Stimulated activated effector memory CD8-positive, alpha-beta T cell treated with anti-CD3 and anti-CD28 coated beads, Interleukin-12 subunit alpha, Interleukin-12 subunit beta, amount 100 ng/mL, for 72 hours (primary cell): Measurements from ENCODE around the gene SGSH.
"Not testable (repeated sequence)": the region's sequence is repeated elsewhere in the genome, so short reads cannot be mapped to it uniquely, and the experiment has no call there.

Experiments
- ATAC-seq: fragments of 150-1000 bp; cut with Tn5 transposase; 2 replicates; pipeline ENCODE4 v1.10.0; 2021
- DNase-seq, 2 donors: peaks; one replicate each; pipeline ENCODE4 v3.0.0; 2021 to 2022; ENCODE audit warnings: low spot score in 2 of 2
- H3K27ac Mint-ChIP-seq: one replicate; pipeline ENCODE4 v1.8.0; 2022; ENCODE audit warnings: mild to moderate bottlenecking, mixed read lengths
- H3K36me3 Mint-ChIP-seq: one replicate; pipeline ENCODE4 v1.8.0; 2022; ENCODE audit warnings: mild to moderate bottlenecking, mixed read lengths
- H3K4me1 Mint-ChIP-seq: one replicate; pipeline ENCODE4 v1.8.0; 2022; ENCODE audit warnings: mixed read lengths
- H3K4me3 Mint-ChIP-seq: one replicate; pipeline ENCODE4 v1.8.0; 2022; ENCODE audit warnings: mild to moderate bottlenecking, mixed read lengths
- H3K9me3 Mint-ChIP-seq: one replicate; pipeline ENCODE4 v1.8.0; 2022; ENCODE audit warnings: mixed read lengths

SGSH gene

DNA sequence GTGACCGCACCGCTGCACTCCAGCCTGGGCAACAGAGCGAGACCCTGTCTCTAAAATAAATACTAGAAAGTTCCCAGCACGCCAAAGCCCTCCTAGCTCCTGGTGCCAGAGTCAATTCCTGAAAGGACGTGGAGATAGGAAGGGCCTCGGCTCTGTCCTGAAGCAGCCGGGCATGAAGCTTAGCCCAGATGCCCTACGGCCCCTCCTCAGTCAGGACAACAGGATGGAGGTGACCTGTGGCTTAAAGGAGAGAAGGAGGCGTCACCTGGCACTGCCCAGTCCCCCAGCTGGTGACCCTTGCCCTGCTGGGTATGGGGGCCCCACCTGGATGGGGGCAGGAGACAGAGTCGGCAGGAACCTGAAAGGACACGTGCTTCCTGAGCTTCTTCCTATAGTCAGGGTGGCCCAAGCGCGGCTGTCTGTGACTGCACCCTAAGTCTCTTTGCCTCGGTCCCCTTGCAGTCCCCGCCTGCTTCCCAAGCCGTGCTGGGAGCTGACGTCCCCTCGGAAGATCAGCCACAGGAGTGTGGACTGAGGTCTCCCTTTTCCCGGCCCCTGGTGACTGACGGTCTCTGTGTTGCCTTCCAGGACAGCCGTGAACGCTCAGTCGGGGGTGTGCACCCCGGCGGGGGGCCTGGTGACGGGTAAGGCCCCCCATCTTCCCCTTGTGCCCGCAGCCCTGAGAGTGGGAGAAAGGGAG is 25.6 kb upstream of the SGSH start:
- no peak overlapping the region for H3K27ac Mint-ChIP-seq
- no peak overlapping the region for H3K4me3 Mint-ChIP-seq
- ATAC-seq (no peak), DNase-seq (no peak)
- no peaks in the 10 kb centered on the region for H3K9me3 Mint-ChIP-seq
- no peaks in the 10 kb centered on the region for H3K4me1 Mint-ChIP-seq
- no peaks in the 10 kb centered on the region for H3K36me3 Mint-ChIP-seq

DNA sequence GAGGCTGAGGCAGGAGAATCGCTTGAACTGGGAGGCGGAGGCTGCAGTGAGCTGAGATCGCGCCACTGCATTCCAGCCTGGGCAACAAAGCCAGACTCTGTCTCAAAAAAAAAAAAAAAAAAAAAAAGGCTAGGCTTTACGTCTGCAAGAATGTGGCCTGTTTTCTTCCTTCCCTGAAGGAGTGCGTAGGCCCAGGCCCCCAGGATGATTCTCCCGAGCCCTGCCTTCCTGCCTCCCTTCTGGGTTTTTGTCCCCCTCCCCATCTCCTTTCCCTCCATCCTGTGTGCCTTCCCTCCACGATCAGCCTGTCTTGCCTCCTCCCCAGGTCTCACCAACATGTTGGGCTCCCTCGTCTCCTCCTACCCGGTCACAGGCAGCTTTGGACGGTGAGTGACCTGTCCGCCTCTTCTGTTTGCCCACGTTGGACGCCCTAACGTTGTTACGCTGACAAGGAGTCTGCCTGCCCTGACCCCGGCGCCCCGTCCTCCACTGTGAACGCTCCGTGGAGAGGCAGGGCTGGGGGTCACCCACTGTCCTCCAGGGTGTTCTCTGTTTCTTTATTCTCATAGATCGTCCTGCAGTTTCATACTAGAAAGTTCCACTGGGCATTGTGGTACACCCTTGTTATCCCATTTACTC is 24.9 kb upstream of the SGSH start:
- Mint-ChIP-seq H3K36me3 (peaks cover 7% of the 10 kb centered on the region), H3K9me3 (no peaks in the 10 kb centered on the region), H3K27ac (no peak overlapping the region), H3K4me1 (no peaks in the 10 kb centered on the region), H3K4me3 (no peak overlapping the region)
- DNase-seq (no peak), ATAC-seq (no peak)

DNA sequence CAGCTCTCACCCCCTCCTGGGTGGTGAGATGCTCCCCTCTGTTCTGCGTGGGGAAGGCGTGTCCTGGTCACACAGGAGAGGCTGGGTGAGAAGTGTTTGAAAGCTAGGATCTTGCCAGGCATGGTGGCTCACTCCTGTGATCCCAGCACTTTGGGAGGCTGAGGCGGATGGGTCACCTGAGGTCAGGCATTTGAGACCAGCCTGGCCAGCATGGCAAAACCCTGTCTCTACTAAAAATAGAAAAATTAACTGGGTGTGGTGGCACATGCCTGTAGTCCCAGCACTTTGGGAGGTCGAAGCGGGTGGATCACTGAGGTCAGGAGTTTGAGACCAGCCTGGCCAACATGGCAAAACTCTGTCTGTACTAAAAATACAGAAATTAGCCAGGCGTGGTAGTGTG is 24.3 kb upstream of the SGSH start:
- H3K4me1 Mint-ChIP-seq, H3K4me3 Mint-ChIP-seq, DNase-seq, H3K27ac Mint-ChIP-seq, H3K9me3 Mint-ChIP-seq, ATAC-seq: not testable (repeated sequence)
- H3K36me3 Mint-ChIP-seq, result peaks cover 10% of the 10 kb centered on the region

DNA sequence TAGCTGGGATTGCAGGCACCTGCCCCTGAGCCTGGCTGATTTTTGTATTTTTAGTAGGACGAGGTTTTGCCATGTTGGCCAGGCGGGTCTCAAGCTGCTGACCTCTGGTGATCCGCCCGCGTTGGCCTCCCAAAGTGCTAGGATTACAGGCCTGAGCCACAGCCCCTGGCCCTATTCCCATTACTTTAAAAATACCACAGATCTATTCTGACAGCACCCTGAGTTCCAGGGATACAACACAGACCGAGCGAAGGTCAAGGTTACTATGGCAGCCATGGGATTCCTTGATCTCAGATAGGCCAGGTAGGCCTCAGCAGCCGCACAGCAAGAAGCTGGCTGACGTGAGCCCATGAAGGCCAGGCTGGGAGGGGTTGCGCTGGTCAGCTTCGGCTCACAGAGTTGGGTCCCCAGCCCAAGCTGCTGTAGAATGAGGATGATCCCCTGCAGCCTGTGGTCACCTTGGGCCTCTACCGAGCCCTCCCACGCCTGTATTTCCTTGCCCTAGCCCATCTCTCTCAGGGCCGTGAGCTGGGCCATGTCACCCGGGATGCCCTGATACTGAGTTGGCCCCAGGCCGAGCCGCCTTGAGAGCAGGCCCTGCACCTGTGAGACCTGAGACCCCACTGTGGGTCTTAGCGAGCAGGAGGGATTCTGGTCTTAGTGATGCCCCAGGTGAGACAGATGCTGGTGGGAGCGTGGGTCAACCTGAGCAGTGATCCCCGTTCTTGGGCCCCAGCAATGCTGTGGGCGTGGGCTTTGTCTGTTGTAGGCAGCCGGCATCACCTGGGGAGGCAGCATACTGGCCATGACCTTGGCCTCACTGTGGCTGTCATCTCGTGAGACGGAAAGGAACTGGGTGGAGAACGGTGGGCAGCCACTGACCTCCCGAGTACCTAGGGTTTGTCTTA is 23.6 kb upstream of the SGSH start:
- H3K27ac Mint-ChIP-seq, result no peak overlapping the region

DNA sequence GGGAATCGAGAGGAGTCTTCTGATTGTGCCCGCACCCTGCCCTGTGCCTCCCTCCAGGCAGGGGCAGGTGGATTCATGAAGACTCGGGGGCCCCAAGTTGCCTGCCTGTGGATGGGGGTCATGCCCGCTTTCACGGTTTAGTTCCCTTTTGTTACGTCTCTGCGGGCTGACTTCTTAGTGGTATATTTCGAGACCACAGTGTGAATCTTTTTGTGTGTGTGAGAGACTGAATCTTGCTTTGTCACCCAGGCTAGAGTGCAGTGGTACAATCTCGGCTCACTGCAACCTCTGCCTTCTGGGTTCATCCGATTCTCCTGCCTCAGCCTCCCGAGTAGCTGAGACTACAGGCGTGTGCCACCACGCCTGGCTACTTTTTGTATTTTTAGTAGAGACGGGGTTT is 22.4 kb upstream of the SGSH start:
- H3K4me1 Mint-ChIP-seq, result no peaks in the 10 kb centered on the region
- no peak for DNase-seq
- no peak overlapping the region for H3K27ac Mint-ChIP-seq
- peak; percentile 32 for ATAC-seq
- no peaks in the 10 kb centered on the region for H3K9me3 Mint-ChIP-seq
- H3K4me3 Mint-ChIP-seq, result no peak overlapping the region
- H3K36me3 Mint-ChIP-seq, result peaks cover 29% of the 10 kb centered on the region

More for the DNA sequence above, 23.6 kb upstream of the SGSH start:
- ATAC-seq (no peak), DNase-seq (no peak)
- Mint-ChIP-seq H3K9me3 (no peaks in the 10 kb centered on the region), H3K4me3 (no peak overlapping the region), H3K36me3 (peaks cover 16% of the 10 kb centered on the region), H3K4me1 (no peaks in the 10 kb centered on the region)

DNA sequence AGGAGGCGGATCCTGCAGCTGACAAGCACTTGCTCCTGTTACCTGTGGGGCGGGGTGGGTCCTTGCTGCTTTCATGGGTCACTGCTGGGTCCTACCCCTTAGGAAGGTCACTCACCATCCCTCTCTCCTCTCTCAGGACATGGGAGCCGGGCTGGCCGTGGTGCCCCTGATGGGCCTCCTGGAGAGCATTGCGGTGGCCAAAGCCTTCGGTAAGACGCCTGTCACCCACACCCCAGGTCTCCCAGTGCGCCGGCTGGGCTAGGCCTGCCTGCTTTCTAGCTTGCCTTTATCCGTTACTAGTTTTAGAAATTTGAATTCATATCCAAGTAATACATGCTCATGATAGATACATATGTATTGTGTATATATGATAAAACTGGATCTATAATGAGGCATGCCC is 17.3 kb upstream of the SGSH start:
- Mint-ChIP-seq H3K4me3 (no peak overlapping the region), H3K27ac (no peak overlapping the region), H3K36me3 (peaks cover 63% of the 10 kb centered on the region), H3K4me1 (no peaks in the 10 kb centered on the region), H3K9me3 (peaks cover 7% of the 10 kb centered on the region)
- DNase-seq (no peak), ATAC-seq (no peak)

DNA sequence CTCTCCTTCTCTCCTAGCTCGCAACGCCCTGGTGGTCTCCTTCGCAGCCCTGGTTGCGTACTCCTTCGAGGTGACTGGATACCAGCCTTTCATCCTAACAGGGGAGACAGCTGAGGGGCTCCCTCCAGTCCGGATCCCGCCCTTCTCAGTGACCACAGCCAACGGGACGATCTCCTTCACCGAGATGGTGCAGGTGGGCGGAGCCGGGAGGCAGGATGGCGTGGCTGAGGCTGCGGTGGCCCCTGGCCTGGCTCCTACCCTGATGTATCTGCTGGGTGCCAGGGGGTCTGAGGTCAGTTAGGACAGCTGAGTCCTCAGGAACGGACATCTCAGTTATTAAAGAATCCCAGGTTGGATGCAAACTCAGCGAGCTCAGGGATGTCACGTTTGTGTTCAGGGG is 16.8 kb upstream of the SGSH start:
- H3K4me3 Mint-ChIP-seq, result no peak overlapping the region
- H3K9me3 Mint-ChIP-seq, result peaks cover 8% of the 10 kb centered on the region
- no peak overlapping the region for H3K27ac Mint-ChIP-seq
- no peak for ATAC-seq
- H3K4me1 Mint-ChIP-seq, result no peaks in the 10 kb centered on the region
- H3K36me3 Mint-ChIP-seq, result peaks cover 67% of the 10 kb centered on the region
- no peak for DNase-seq

DNA sequence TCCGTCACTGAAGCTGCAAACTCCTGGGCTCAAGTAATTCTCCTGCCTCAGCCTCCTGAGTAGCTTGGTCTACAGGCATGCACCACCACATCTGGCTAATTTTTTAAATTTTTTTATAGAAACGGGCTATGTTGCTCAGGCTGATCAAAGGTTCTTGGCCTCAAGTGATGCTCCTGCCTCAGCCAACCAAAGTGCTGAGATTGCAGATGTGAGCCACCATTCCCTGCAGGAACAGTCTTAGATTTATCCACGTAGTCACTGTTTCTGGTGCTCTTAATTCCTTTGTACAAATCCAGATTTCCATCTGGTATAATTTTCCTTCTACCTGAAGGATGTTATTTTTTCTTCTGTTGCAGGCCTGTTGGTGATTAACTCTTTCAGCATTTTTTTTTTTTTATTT is 13.1 kb upstream of the SGSH start:
- Mint-ChIP-seq H3K36me3 (peaks cover 58% of the 10 kb centered on the region), H3K27ac (no peak overlapping the region), H3K9me3 (peaks cover 12% of the 10 kb centered on the region), H3K4me1 (no peaks in the 10 kb centered on the region), H3K4me3 (no peak overlapping the region)
- ATAC-seq (no peak), DNase-seq (no peak)

DNA sequence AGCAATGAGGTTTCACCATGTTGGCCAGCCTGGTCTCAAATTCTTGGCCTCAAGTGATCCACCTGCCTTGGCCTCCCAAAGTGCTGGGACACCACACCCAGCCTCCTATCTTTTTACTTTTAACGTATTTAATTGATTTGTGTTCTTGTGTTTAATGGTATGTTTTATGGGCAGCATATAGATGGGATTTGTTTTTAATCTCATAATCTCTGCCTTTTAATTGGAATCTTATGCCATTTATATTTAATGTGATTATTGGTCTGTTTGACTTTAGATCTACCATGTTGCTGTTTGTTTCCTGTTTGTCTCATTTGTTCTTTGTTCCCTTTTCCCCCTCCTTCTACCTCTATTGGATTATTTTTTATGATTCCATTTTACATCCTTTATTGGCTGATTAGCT is 12.3 kb upstream of the SGSH start:
- H3K4me1 Mint-ChIP-seq, result no peaks in the 10 kb centered on the region
- no peak overlapping the region for H3K4me3 Mint-ChIP-seq
- H3K9me3 Mint-ChIP-seq, result peaks cover 12% of the 10 kb centered on the region
- no peak for DNase-seq
- H3K36me3 Mint-ChIP-seq, result peaks cover 51% of the 10 kb centered on the region
- no peak overlapping the region for H3K27ac Mint-ChIP-seq
- ATAC-seq, result no peak

DNA sequence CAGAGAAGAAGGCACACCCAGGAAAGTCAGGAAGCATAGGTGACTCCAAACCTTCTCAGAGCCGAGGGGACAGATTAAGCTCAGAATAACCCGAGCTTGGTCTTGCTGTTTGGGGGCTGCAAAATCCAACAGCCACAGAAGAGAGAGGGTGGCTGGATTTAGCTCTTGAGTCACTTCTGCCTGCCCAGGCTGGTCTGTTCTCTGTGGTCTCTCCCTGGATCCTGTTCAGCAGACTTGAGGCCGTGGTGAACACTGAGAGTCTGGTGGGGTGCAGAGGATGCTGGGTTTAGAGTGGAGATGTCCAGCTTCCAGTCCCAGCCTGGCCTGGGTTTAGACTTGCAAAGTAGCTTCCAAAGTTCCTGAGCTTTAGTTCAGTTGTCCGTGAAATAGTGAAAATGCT is 8.9 kb upstream of the SGSH start:
- Mint-ChIP-seq H3K36me3 (peaks cover 32% of the 10 kb centered on the region), H3K4me1 (peaks cover 6% of the 10 kb centered on the region), H3K4me3 (no peak overlapping the region), H3K27ac (no peak overlapping the region), H3K9me3 (peaks cover 12% of the 10 kb centered on the region)
- DNase-seq (no peak), ATAC-seq (no peak)

DNA sequence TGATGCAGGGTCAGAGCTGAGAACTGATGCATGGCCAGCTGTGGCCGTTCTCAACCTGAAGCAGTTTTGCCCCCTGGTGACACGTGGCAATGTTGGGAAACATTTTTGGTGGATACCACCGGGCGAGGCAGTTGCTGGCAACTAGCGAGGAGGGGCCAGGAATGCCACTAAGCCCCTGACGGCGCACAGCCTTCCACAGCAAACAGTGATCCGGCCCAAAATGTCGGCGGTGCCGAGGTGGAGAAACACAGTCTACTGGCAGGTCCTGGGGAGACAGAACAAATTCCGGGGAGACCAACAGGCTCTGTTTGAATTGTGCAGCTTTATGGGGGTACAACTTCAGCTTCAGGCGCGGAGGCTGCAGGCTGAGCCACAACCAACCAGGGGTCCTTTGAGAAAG is 8.3 kb upstream of the SGSH start:
- Mint-ChIP-seq H3K27ac (no peak overlapping the region), H3K9me3 (peaks cover 11% of the 10 kb centered on the region), H3K36me3 (peaks cover 26% of the 10 kb centered on the region), H3K4me3 (no peak overlapping the region), H3K4me1 (peaks cover 10% of the 10 kb centered on the region)
- ATAC-seq (no peak), DNase-seq (no peak)

DNA sequence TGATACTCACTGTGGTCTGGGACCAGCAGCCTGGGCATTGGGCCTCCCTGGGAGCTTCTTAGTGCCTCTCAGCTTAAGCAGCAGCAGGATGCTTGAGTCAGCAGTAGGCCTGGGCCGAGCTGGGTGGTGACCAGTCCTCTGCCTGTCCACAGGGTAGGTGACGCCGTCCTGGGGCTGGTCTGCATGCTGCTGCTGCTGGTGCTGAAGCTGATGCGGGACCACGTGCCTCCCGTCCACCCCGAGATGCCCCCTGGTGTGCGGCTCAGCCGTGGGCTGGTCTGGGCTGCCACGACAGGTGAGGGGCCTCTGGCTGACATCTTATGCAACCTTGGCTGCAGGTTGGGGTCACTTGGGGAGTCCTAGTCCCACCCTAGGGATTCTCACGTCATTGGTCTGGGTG is 7.5 kb upstream of the SGSH start:
- Mint-ChIP-seq H3K27ac (no peak overlapping the region), H3K9me3 (peaks cover 8% of the 10 kb centered on the region), H3K4me3 (no peak overlapping the region), H3K36me3 (peaks cover 20% of the 10 kb centered on the region), H3K4me1 (peaks cover 18% of the 10 kb centered on the region)
- DNase-seq (no peak), ATAC-seq (no peak)

DNA sequence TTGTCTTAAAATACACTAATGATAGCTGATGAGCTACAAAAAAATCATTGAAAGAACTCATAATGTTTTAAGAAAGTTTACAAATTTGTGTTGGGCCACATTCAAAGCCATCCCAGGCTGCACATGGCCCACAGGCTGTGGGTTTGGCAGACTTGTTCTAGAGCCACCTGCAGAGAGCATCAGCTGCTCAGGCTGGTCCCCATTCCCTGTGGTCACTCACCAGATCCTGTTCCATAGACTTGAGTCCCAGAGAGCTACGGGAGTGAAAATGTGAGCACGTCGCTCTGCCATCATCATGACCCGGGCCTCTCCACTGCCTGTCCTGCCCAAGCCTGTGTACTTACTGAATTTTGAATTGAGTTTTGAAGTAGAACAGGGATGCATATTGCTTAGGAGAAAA is 7.0 kb upstream of the SGSH start:
- H3K9me3 Mint-ChIP-seq, result peaks cover 4% of the 10 kb centered on the region
- ATAC-seq, result no peak
- no peak overlapping the region for H3K27ac Mint-ChIP-seq
- DNase-seq, result no peak
- H3K4me1 Mint-ChIP-seq, result peaks cover 23% of the 10 kb centered on the region
- H3K4me3 Mint-ChIP-seq, result no peak overlapping the region
- peaks cover 15% of the 10 kb centered on the region for H3K36me3 Mint-ChIP-seq

DNA sequence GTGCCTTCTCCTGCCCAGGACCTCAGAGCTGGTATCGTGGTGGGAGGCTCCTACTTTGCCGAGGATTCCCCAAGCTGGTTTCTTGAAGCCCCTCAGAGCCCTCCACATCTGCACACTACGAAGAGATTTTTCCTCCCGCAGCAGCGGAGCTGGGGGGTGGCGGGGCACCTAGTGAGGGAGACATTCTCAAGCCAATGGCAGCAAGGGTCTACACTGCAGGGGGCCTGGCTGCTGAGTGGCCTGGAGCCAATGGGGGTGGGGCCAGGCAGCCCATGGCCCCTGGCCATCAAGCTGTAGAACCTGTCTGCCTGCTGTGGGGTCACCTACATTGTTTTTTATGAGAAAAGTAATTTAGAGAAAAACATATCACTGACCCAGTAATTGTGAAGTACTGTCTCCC is 5.1 kb upstream of the SGSH start:
- ATAC-seq, result no peak
- no peak for DNase-seq
- Mint-ChIP-seq H3K9me3 (no peaks in the 10 kb centered on the region), H3K36me3 (peaks cover 3% of the 10 kb centered on the region), H3K4me1 (peaks cover 28% of the 10 kb centered on the region), H3K27ac (no peak overlapping the region), H3K4me3 (no peak overlapping the region)

DNA sequence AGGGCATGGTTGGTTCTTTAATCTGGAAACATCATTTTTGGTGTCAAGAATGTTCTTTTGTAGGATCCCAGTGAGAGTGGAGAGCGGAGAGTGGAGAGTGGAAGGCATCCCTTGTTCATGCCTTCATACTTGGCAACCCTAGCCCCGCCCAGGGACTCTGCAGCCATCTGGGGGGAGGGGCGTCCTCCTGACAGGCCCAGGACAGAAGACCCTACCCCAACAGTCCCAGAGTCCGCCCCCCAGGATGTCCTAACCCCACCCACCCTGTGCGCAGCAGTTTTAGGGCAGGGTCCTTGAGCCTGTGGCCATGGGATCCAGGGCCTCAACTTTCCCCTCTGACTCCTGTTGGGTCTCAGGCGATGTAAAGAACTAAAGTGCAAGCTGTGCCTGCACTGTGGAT is 4.5 kb upstream of the SGSH start:
- no peaks in the 10 kb centered on the region for H3K9me3 Mint-ChIP-seq
- peaks cover 32% of the 10 kb centered on the region for H3K4me1 Mint-ChIP-seq
- peak overlapping the region; percentile 11 for H3K27ac Mint-ChIP-seq
- DNase-seq (no peak), ATAC-seq (no peak)
- H3K36me3 Mint-ChIP-seq, result peaks cover 2% of the 10 kb centered on the region
- H3K4me3 Mint-ChIP-seq, result no peak overlapping the region
